ENCODE results near the gene GPX3.

Gene GPX3

GRCh38 chr5:151014680-151015343 is 5.6 kb upstream of the GPX3 start:
- DNase-seq, result no peak

GRCh38 chr5:151015974-151016587 is 4.3 kb upstream of the GPX3 start:
- DNase-seq, result no peak

GRCh38 chr5:151016700-151017099 is 3.7 kb upstream of the GPX3 start:
- DNase-seq, result peak; percentile 86 to 88

GRCh38 chr5:151017897-151018296 is 2.5 kb upstream of the GPX3 start:
- no peak for DNase-seq

- DNase-seq, result no peak
Observed at GRCh38 chr5:151018846-151019245, 1.5 kb upstream of the GPX3 start.

GRCh38 chr5:151019331-151019730 is 1.1 kb upstream of the GPX3 start:
- no peak for DNase-seq

- no peak for DNase-seq
Observed at GRCh38 chr5:151021746-151022145, 1.4 kb downstream of the GPX3 start.

- no peak for DNase-seq
Observed at GRCh38 chr5:151022511-151023018, 2.2 kb downstream of the GPX3 start.

- peak in 1 of 2 donors; percentile 46 for DNase-seq
Observed at GRCh38 chr5:151023047-151023615, 2.7 kb downstream of the GPX3 start.

GRCh38 chr5:151023651-151024050 is 3.3 kb downstream of the GPX3 start:
- DNase-seq, result peak in 1 of 2 donors; percentile 37

- peak in 1 of 2 donors; percentile 40 for DNase-seq
Observed at GRCh38 chr5:151024440-151025249, 4.3 kb downstream of the GPX3 start.

- no peak for DNase-seq
Observed at GRCh38 chr5:151025250-151025606, 4.8 kb downstream of the GPX3 start.

- no peak for DNase-seq
Observed at GRCh38 chr5:151026088-151026487, 5.7 kb downstream of the GPX3 start.

GRCh38 chr5:151026679-151027078 is 6.3 kb downstream of the GPX3 start:
- DNase-seq, result peak; percentile 93

- DNase-seq, result no peak
Observed at GRCh38 chr5:151027961-151028479, 7.6 kb downstream of the GPX3 start.

- DNase-seq, result no peak
Observed at GRCh38 chr5:151028717-151029116, 8.3 kb downstream of the GPX3 start.

GRCh38 chr5:151029179-151030055 is 9.0 kb downstream of the GPX3 start:
- DNase-seq, result no peak

GRCh38 chr5:151030056-151030336 is 9.6 kb downstream of the GPX3 start:
- DNase-seq, result no peak

GRCh38 chr5:151030379-151030778 is 10.0 kb downstream of the GPX3 start:
- DNase-seq, result no peak

- no peak for DNase-seq
Observed at GRCh38 chr5:151031554-151031953, 11.2 kb downstream of the GPX3 start.

GRCh38 chr5:151033217-151033934 is 13.0 kb downstream of the GPX3 start:
- no peak for DNase-seq

Data from inflammatory macrophage treated with lipopolysaccharide for 1 hour (primary cell).